NCI-H2029 treated with DMSO at 0.1 percent for 48 hours (cell line): ENCODE data around the gene CDK1.
A peak's percentile ranks its signal among the peaks of the same experiment; 100 is the strongest.
"Not testable (repeated sequence)": the region's sequence is repeated elsewhere in the genome, so short reads cannot be mapped to it uniquely, and the experiment has no call there.

ENCODE experiments used
- DNase-seq: peaks from one replicate; lab custom pipeline; 2025; lab: John Stamatoyannopoulos, UW

Gene CDK1

DNA sequence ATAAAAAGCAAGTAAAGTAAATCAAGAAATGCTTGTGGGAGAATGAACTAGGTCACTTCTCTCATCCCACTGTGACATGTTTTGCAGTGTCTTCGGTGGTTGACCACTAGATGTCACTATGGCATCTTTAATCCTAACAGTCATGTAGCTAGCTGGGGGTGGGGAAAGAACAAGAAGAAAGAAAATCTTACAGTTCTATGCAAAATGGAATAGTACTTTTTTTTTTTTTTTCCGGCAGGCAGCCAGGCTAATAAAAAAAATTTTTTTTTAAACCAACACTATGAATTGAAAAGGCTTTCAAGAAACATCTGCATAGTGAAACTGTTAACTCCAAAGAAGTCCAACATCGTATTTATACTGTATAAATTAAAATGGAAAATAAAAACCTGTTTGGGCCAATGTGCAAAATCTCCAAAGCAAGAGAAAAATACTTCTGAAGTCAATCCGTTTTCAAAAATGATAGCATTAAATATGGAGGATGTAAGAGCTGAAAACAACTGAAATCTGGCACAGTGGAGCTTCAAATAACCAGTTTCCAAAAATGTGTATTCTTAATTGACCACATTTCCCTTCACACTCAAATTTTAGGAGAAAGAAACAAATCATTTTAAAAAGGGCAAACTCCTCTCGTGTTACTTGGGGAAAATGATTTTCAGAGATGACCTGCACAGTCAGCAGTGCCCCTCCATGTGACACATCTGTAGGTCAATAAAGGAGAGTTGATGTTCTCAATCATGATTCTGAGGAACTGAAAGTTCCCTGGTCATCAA, 38.5 kb downstream of the CDK1 start:
- DNase-seq = peak; percentile 36

DNA sequence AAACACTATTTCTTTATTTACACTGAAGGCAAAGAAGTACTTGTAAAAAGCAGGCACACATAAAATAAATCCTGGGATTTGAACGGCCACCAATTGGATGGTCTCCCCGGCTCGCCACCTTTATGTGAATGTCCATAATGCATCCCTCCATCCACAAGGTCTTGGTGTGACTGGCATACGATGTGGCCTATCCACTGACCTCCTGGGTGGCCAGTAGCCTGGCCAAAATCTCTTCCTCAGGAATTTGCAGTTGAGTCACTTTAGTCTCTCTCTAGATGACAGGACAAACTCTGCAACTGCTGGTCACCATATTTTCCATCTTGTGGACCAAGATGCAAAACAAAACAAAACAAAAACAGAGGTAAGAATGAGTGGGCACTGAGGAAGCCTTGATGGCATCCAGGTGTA, 39.1 kb downstream of the CDK1 start:
- DNase-seq = no peak

DNA sequence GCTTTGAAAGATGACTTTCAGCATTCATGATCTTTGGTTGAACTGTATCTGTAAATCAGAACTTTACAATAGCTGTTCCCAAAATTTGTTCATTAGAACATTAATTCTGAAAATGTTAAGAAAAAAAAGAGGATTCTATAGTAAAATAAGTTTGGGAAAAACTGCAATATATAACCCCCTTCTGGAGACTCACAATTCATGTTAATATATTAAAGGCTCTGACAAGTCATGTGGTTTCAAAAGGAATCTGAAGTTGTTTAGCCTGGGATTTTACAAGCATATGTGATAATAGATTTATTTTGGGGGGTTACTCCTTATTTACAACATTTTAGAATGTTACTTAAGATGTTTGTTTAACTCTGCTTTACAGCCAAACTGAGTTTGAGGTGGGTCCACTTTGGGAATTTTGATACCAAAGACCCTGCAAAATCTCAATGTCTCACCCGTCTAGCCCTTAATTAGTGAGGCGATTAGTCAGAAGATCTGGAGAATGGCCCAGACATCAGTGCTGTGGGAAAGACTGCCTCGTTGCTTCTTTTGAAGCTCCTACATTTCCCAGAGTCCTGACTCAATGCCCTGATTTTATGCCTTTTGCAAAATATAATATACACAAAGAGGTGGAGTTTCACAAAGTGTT, 40.0 kb downstream of the CDK1 start:
- DNase-seq = no peak

DNA sequence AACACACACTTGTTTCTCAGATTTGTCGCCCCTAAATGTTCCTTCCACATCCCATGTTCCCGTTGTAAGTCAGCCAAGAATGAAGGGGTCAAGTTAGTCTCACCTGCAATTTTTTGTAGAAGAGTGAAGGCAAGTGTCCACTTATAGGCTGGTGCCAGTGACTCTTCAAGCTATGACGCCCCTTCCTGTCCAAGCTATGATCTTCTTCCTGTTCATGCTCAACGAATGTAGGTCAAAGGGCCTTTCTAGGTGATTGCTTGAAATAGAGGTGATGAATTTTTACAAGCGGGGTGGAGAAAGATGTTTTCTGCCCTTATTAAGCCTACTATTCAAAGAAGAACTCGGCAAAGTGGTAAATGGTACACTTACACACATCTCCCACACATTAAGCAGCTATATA, 41.0 kb downstream of the CDK1 start:
- no peak for DNase-seq

DNA sequence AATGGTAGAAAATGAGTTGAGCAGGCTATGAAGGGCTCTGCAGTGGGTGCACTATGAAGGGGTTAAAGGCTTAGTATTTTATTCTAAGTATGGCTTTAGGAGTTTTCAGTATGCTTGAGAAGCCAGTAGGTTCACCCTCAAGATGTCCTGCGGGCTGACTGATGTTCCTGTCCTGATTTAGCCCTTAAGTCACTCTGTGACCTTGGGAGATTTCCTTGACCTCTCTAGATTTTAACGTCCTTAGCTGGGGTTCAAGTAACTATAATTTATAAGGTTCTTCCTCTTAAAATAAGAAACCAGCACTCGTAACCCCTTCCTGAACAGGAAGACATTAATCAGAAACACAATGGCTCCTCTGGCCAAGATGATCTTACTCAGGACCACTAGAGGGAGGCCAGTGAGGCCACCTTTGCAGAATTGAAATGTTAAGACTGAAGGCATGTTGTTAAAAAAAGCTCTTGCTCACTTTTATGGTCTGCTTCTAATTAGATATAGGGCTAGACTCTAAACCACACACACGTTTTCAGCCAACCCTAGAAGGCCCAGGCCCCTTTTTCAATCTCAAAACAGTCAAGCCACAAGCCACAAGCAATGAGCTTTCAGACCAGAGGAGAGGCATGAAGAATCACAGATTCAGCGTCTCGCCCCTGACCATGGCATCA, 41.9 kb downstream of the CDK1 start:
- DNase-seq = no peak

DNA sequence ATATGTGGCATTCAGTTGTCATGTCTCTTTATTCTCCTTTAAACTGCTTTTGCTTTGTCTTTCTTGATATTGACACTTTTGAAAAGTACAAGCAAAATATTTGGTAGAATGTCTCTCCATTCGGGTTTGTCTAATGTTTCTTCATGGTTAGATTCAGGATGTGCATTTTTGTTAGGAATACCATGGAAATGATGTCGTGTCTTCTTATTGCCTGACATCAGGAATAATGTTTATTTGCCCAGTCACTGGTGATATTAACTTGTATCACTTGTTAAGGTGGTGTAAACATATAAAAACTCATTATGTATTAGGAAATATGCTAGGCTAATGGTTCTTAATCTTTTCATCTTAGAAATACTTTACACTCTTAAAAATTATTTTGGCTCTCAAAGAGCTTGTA, 43.4 kb downstream of the CDK1 start:
- DNase-seq = no peak

DNA sequence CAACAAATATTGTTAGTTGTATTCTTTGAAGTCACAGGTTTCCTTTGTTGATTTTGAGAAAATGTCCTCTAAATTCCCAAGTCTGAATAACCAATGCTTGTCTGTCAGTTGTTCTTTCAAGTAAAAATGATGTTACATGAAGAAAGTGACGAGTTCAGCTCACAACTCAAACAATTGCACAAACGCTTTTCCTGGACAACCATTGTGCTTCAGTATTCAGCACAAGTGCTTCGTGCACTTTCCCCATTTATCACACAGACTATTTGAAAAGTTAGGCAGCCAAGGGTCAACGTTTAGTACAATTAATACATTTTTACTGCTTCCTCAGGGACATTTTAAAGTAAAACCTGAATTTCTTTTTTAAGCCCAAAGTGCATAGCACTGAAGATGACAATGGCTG, 44.5 kb downstream of the CDK1 start:
- DNase-seq = no peak

DNA sequence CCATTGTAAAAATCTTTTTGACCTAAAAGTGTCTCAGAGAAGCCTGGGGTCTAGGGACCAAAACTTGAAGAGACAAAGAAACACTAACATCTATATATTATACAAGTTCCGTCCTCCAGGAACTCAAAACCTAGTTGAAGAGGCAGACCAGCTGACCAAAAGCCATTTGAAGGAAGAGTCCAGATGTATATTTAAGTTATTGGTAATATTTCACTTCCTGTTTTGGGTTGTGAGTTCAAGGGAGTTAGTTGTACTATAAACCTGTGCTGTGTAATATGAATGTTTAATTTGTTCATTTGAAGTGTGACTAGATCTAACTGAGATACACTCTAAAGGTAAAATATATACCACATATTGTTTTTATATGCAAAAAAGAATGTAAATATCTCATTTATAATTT, 45.0 kb downstream of the CDK1 start:
- no peak for DNase-seq

DNA sequence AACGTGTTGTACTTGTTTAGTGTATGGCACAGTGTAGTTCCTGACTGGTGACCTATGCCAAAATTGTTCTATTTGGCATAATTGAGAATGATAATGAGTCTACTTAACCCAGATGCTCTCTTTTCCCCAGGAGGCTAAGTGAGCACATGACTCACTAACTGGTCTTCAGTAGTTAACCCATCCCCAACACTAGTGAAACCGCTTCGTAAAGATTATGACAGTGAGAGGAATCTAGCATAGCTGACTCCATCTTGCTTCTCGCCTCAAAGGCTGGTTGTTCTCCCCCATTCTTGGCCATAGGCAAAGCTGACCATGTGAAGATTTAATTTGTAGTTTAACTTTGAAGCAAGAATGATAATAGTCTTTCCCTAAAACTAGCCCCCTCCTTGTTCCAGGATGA, 47.2 kb downstream of the CDK1 start:
- DNase-seq = no peak

DNA sequence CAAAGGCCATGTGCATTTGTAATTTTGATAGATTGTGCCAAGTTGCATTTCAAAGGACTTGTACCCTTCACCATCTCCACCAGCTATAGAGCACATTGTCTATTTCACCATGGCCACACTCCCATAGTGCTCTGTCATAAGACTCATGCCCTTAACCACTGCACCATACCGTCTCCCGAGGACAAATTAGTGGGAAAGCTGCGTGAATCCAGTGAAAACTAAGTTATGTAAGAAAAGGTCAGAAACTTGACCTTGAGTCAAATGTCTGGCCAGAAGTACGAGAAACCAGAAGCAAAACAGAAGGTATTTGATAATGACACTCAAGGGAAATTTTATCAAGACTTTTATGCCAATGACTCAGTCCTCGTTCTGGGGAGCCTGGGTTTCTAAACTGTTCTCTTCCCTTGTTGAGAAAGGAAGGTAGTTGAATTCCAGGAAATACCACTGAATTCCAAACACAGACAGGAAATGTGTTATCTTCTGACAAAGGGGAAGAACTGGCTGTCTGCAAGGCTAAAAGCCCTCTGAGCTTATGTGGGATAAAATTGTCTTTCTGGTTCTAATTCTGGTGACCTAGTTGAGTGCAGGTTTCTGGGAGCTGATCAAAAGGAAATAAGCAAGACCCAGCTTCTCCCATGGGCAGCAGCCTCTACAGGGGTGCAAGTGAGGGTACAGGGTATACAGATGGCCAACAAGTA, 49.7 kb downstream of the CDK1 start:
- no peak for DNase-seq

DNA sequence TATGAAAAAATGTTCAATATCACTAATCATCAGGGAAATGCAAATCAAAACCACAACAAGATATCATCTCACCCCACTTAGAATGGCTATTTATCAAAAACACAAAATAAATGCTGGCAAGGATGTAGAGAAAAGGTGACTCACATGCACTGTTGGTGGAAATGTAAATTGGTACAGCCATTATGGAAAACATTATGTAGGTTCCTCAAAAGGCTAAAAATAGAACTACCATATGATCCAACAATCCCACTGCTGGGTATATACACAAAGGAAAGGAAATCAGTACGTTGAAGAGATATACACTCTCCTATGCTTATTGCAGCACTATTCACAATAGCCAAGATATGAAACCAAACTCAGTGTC, 50.2 kb downstream of the CDK1 start:
- DNase-seq = no peak

DNA sequence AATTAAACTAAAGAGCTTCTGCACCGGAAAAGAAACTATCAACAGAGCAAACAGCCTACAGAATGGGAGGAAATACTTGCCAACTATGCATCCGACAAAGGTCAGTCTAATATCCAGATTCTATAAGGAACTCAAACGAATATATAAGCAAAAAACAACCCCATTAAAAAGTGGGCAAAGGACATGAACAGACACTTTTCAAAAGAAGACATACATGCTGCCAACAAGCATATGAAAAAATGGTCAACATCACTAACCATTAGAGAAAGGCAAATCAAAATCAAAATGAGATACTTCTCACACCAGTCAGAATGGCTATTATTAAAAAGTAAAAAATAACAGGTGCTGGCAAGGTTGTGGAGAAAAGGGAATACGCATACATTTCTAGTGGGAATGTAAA, 53.9 kb downstream of the CDK1 start:
- DNase-seq = not testable (repeated sequence)

DNA sequence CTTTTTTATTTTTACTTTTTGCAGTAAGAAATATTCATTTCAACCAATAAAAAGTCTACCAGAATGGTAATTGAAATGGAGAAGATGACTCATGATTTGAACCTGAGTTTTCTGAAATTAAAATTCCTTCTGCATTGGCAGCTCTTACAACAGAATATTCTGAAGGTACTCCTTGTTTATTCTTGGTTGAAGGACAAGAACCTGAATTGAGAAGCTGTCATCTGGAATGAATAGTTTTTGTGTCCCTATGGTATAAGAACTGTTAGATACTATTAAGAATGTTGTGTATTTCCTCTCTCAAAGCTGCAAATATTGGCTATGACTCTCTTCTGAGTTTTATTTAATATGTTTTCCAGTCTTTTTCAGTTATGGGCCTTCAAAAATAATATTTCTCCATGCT, 56.1 kb downstream of the CDK1 start:
- DNase-seq = no peak

DNA sequence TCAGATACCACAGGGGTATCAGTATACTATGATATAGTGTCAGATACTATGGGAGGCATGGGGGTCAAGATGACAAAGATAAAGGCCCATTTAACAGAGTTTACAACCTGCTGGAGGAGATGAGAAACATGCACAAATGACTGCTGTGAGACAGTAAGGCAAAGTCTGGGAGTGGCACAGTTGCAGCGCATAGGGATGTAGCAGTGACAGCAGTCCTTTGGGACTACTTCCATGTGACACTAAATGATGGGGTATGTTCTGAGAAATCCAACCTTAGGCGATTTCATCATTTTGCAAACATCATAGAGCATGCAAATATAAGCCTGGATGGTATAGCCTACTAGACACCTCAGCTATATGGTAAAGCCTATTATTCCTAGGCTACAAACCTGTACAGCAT, 56.8 kb downstream of the CDK1 start:
- no peak for DNase-seq

DNA sequence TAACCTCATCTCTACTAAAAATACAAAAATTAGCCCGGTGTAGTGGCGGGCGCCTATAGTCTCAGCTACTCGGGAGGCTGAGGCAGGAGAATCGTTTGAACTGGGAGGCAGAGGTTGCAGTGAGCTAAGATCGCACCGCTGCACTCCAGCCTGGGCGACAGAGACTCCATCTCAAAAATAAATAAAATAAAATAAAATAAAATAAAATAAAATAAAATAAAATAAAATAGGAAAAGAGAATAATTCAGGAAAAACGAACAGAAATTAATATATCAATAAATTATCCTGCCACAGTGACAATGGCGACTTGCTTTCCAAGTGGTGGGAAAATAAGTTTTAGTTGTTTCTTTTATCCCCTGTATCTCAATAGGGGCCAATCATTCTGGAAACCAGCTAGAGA, 62.9 kb downstream of the CDK1 start:
- not testable (repeated sequence) for DNase-seq

DNA sequence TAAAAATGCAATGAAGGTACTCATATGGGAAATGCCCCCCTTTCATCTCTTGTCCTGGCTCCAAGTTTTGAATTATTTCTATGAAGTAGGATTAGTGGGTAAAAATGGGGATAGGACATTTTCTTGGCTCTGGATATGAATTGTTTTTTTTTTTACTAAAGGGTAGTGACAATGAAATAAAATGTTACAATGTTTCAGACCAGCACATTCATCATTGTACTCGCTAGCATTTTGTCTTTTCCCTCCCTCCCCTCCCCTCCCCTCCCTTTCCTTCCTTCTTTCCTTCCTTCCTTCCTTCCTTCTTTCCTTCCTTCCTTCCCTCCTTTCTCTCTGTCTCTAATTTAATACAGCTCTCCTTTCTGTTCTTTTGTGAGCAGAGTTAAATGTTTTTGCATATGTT, 64.4 kb downstream of the CDK1 start:
- no peak for DNase-seq
